HepG2 (cell line): ENCODE data around the gene SGPP1. TPM values are rescaled to one million over a fixed set of nuclear protein-coding genes. Genes with fewer than 3 reads are reported as not detected.

Experiments
- ATAC-seq: fragments of 200-7000 bp; cut with Tn5 transposase; 3 replicates; pipeline ENCODE4 v1.9.1; 2020; ENCODE audit warnings: mild to moderate bottlenecking, moderate library complexity
- BruUV-seq: library from RNA; stranded (reverse); fragments of 400-500 nt; replicated peaks from 2 replicates; lab custom pipeline; 2021; lab: Mats Ljungman, UMichigan
- CTCF ChIA-PET: fragments of 300-600 bp; formaldehyde crosslinking; extraction: SDS; loops from one replicate; lab custom pipeline; 2021; ENCODE audit warnings: low total read pairs, inconsistent platforms, low intra/inter-chr PET ratio; lab: Yijun Ruan, JAX
- POLR2A ChIA-PET: fragments of 350-600 bp; sonication (Branson Sonifier 250); formaldehyde crosslinking; loops from one replicate; lab custom pipeline; 2020; ENCODE audit warnings: antibody characterized with exemption, inconsistent platforms; lab: Yijun Ruan, JAX
- DNase-seq: peaks from one replicate; pipeline ENCODE4 v3.0.0-alpha.2; 2015; ENCODE audit warnings: low spot score
- FAIRE-seq: peaks from 3 replicates; lab custom pipeline; 2011; peaks lifted over from hg19 to GRCh38; lab: Jason Lieb, UNC
- H2AFZ ChIP-seq: one replicate; pipeline ENCODE4 v1.6.1; 2011; ENCODE audit warnings: low read length, inconsistent platforms
- H3K27ac ChIP-seq: fragments of 300-600 bp; 3 replicates; pipeline ENCODE4 v1.8.0; 2011; ENCODE audit warnings: mixed run types, mild to moderate bottlenecking, mixed read lengths, low read length, inconsistent platforms; ENCODE audit not compliant: insufficient read depth; ENCODE audit errors: extremely low read length
- H3K27me3 ChIP-seq, 2 experiments: fragments of 200-600 bp in 1 of 2; 2 replicates in 1 of 2; 3 replicates in 1 of 2; pipeline versions ENCODE4 v1.6.0 to v1.8.0; 2011; ENCODE audit warnings: low read length in 2 of 2, mild to moderate bottlenecking in 2 of 2, moderate library complexity in 2 of 2, inconsistent platforms in 1 of 2; ENCODE audit not compliant: insufficient read depth in 2 of 2, control insufficient read depth in 1 of 2
- H3K36me3 ChIP-seq, 2 experiments: fragments of 200-600 bp in 1 of 2; replicated peaks in 1 of 2; 2 replicates in 1 of 2; 3 replicates in 1 of 2; pipeline versions ENCODE4 v1.5.1 to v1.8.0; 2011; ENCODE audit warnings: low read length in 2 of 2, inconsistent platforms in 1 of 2; ENCODE audit not compliant: insufficient read depth in 2 of 2, control insufficient read depth in 1 of 2
- H3K4me1 ChIP-seq: 2 replicates; pipeline ENCODE4 v1.5.1; 2012; ENCODE audit warnings: low read length, inconsistent platforms; ENCODE audit not compliant: insufficient read depth
- H3K4me2 ChIP-seq: 2 replicates; pipeline ENCODE4 v1.6.0; 2011; ENCODE audit warnings: low read depth, low read length, inconsistent platforms
- H3K4me3 ChIP-seq, 3 experiments: fragments of 200-600 bp in 1 of 3; sonication (generic), shearing (Covaris generic) in 1 of 3; replicated peaks in 1 of 3; 2 replicates each; pipeline ENCODE4 v1.5.1; 2011 to 2016; ENCODE audit warnings: low read length in 3 of 3, inconsistent platforms in 2 of 3, low read depth in 2 of 3, mild to moderate bottlenecking in 2 of 3, control low read depth in 1 of 3, mixed read lengths in 1 of 3; ENCODE audit not compliant: insufficient read depth in 1 of 3
- H3K79me2 ChIP-seq: one replicate; pipeline ENCODE4 v1.6.1; 2011; ENCODE audit warnings: low read length, inconsistent platforms; ENCODE audit not compliant: insufficient read depth
- H3K9ac ChIP-seq: 2 replicates; pipeline ENCODE4 v1.6.0; 2011; ENCODE audit warnings: mild to moderate bottlenecking, low read depth, low read length, inconsistent platforms; ENCODE audit not compliant: insufficient read depth
- H3K9me3 ChIP-seq: 2 replicates; pipeline ENCODE4 v1.5.1; 2012; ENCODE audit warnings: mild to moderate bottlenecking, low read length
- H4K20me1 ChIP-seq: 2 replicates; pipeline ENCODE4 v1.6.0; 2011; ENCODE audit warnings: inconsistent platforms, mild to moderate bottlenecking, low read length, moderate library complexity; ENCODE audit not compliant: insufficient read depth
- PHF5A ChIP-seq: IDR thresholded peaks from one replicate; pipeline ENCODE4 v1.6.1; 2018; ENCODE audit warnings: low read depth, missing genetic modification reagents; ENCODE audit not compliant: unreplicated experiment
- TCF12 ChIP-seq, 2 experiments: fragments of 450-650 bp in 1 of 2; sonication (generic) in 1 of 2; formaldehyde crosslinking in 1 of 2; IDR thresholded peaks; 2 replicates each; pipeline versions ENCODE4 v1.6.1 to v1.8.0; 2017 to 2022; ENCODE audit warnings: antibody characterized with exemption in 1 of 2, mild to moderate bottlenecking in 1 of 2, missing genetic modification reagents in 1 of 2, moderate library complexity in 1 of 2
- U2AF1 ChIP-seq: fragments of 200-400 bp; formaldehyde crosslinking; optimal IDR thresholded peaks from 2 replicates; pipeline ENCODE3; 2017; ENCODE audit warnings: mild to moderate bottlenecking, low read depth, low read length
- ZNF577 ChIP-seq: sonication (generic); formaldehyde crosslinking; IDR thresholded peaks from 2 replicates; pipeline ENCODE4 v1.4.0; 2020; ENCODE audit warnings: mild to moderate bottlenecking, low read depth, missing genetic modification reagents, borderline replicate concordance
- ZNF781 ChIP-seq: sonication (generic); formaldehyde crosslinking; IDR thresholded peaks from 2 replicates; pipeline ENCODE4 v1.5.1; 2020; ENCODE audit warnings: borderline replicate concordance, mild to moderate bottlenecking, missing genetic modification reagents; ENCODE audit errors: not compliant biosample characterization
- WGBS: methylation state at CpG from one replicate; pipeline ENCODE4 v1.1.6; 2017; ENCODE audit warnings: low lambda C conversion rate; 5-methylcytosine and 5-hydroxymethylcytosine counted together
- in situ Hi-C: cut with HindIII; loops from 2 replicates; pipeline ENCODE4 v1.10.0; 2017; ENCODE audit warnings: low pct_unique_long_range_greater_than_20kb; ENCODE audit not compliant: extremely low pct_ligation_motif_present
- intact Hi-C: fragments of 100-400 bp; cut with micrococcal nuclease; formaldehyde crosslinking; loops from one replicate; pipeline ENCODE4 v1.10.0; 2022; ENCODE audit not compliant: unreplicated experiment
- polyA plus RNA-seq, 8 experiments: library from polyadenylated mRNA; depleted of rRNA in 3 of 8; stranded (reverse) in 7 of 8; unstranded in 1 of 8; fragments of >200 nt; fragmentation: Illumina TruSeq in 4 of 8; extraction: Trizol in 4 of 8; gene quantifications; 2 replicates each; pipeline versions ENCODE4 v1.2.1 to v1.2.3, GENCODE V29; 2011 to 2016; ENCODE audit warnings: low read depth in 4 of 8, missing spikeins in 1 of 8, mixed read lengths in 1 of 8; ENCODE audit not compliant: insufficient read depth in 1 of 8
- total RNA-seq, 5 experiments: library from RNA; depleted of rRNA; stranded (reverse); fragments of >200 nt; fragmentation: Illumina TruSeq; extraction: Trizol; gene quantifications; 2 replicates each; pipeline ENCODE4 v1.2.3, GENCODE V29; 2016; ENCODE audit warnings: low read depth in 1 of 5
- TF ChIP-seq, protein P1 (sequence below): sonication (generic); formaldehyde crosslinking; IDR thresholded peaks from 2 replicates; pipeline ENCODE4 v1.5.0; 2020; ENCODE audit warnings: mild to moderate bottlenecking, missing genetic modification reagents
- TF ChIP-seq, protein P2 (sequence below): sonication (generic); formaldehyde crosslinking; IDR thresholded peaks from 2 replicates; pipeline ENCODE4 v1.5.1; 2020; ENCODE audit warnings: missing genetic modification reagents, mild to moderate bottlenecking, borderline replicate concordance
- TF ChIP-seq, protein P3 (sequence below): sonication (generic); formaldehyde crosslinking; IDR thresholded peaks from 2 replicates; pipeline ENCODE4 v1.5.1; 2020; ENCODE audit warnings: missing genetic modification reagents, mild to moderate bottlenecking, borderline replicate concordance

SGPP1 gene
- total and polyA plus RNA-seq, 2 of the 13 experiments (the other 11 are each of a cell fraction or from before 2014, with no cell fraction given), result 6.4 to 6.8 TPM

DNA sequence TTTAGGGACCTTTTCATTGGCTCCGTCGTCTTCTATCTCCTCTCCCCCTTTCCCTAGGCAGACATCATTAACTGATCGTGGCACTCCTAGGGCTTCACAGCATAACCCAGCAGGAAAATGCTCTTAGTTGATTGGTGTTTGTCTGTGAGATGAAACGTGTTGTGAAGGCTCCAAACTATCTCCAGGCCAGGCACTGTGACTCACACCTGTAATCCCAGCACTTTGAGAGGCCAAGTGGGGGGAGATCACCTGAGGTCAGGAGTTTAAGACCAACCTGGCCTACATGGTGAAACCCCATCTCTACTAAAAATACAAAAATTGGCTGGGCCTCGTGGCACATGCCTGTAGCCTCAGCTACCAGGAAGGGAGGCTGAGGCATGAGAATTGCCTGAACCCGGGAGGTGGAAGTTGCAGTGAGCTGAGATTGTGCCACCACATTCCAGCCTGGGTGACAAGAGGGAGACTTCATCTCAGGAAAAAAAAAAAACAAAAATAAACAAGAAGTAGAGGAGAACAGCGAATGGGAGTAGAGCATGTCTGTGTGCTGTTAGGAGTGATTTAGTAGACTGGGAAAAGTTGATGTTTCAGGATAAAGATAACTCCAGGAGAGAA lies 53.9 kb downstream of the SGPP1 start:
- FAIRE-seq (no peak), ATAC-seq (no peak), DNase-seq (no peak)
- Histone ChIP-seq H2AFZ (no peak overlapping the region), H3K36me3 (no peaks in the 10 kb centered on the region), H3K27me3 (no peaks in the 10 kb centered on the region), H3K27ac (no peak overlapping the region), H3K4me1 (peaks cover 19% of the 10 kb centered on the region; the same call in 1 of the 2 replicates), H3K9me3 (no peaks in the 10 kb centered on the region), H3K79me2 (no peaks in the 10 kb centered on the region), H3K4me3 (no peak overlapping the region), H3K4me2 (no peak overlapping the region)
- POLR2A ChIA-PET, result no interaction called here
- in situ Hi-C loops, result no loop called here
- no TSS peak for BruUV-seq
- intact Hi-C loops, result no loop called here
- WGBS, result 63% methylated on average over 7 of the region's 7 CpGs
- CTCF ChIA-PET, result no interaction called here
- TF ChIP-seq, protein P1, sequence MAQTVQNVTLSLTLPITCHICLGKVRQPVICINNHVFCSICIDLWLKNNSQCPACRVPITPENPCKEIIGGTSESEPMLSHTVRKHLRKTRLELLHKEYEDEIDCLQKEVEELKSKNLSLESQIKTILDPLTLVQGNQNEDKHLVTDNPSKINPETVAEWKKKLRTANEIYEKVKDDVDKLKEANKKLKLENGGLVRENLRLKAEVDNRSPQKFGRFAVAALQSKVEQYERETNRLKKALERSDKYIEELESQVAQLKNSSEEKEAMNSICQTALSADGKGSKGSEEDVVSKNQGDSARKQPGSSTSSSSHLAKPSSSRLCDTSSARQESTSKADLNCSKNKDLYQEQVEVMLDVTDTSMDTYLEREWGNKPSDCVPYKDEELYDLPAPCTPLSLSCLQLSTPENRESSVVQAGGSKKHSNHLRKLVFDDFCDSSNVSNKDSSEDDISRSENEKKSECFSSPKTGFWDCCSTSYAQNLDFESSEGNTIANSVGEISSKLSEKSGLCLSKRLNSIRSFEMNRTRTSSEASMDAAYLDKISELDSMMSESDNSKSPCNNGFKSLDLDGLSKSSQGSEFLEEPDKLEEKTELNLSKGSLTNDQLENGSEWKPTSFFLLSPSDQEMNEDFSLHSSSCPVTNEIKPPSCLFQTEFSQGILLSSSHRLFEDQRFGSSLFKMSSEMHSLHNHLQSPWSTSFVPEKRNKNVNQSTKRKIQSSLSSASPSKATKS (CRISPR knock-in tag), result no peak
- no peak for TF ChIP-seq ZNF577 (CRISPR knock-in tag)
- no peak for TF ChIP-seq PHF5A (CRISPR knock-in tag)
- TF ChIP-seq, protein P2, sequence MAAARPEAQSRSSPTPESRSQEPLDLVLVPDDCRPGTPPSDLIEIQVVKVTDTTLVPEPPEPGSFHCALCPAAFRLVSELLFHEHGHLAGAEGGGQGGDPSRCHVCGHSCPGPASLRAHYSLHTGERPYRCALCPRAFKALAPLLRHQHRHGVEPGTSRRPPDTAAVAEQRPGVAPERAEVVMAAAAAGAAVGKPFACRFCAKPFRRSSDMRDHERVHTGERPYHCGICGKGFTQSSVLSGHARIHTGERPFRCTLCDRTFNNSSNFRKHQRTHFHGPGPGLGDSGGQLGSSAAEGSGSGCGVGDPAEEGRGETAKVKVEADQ (CRISPR knock-in tag), result no peak
- TF ChIP-seq, protein P3, sequence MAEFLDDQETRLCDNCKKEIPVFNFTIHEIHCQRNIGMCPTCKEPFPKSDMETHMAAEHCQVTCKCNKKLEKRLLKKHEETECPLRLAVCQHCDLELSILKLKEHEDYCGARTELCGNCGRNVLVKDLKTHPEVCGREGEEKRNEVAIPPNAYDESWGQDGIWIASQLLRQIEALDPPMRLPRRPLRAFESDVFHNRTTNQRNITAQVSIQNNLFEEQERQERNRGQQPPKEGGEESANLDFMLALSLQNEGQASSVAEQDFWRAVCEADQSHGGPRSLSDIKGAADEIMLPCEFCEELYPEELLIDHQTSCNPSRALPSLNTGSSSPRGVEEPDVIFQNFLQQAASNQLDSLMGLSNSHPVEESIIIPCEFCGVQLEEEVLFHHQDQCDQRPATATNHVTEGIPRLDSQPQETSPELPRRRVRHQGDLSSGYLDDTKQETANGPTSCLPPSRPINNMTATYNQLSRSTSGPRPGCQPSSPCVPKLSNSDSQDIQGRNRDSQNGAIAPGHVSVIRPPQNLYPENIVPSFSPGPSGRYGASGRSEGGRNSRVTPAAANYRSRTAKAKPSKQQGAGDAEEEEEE (CRISPR knock-in tag), result no peak
- TF ChIP-seq TCF12 (IDR thresholded peaks at IDR 0.05), result no peak
- no peak for TF ChIP-seq TCF12 (CRISPR knock-in tag; IDR thresholded peaks at IDR 0.05)
- no peak for TF ChIP-seq ZNF781
- TF ChIP-seq U2AF1, result no peak
- TF ChIP-seq, all 625 proteins: peak for 0
- H4K20me1 ChIP-seq, result no peaks in the 10 kb centered on the region
- H3K9ac ChIP-seq, result no peak overlapping the region
